GM23248 (cell line): ENCODE results near the gene CCDC180. TPM values are rescaled to one million over a fixed set of nuclear protein-coding genes. Genes with fewer than 3 reads are reported as not detected.

Experiments used
- DNase-seq: peaks from one replicate; pipeline ENCODE4 v3.0.0-alpha.2; 2015
- H2AFZ ChIP-seq: fragments of 200-600 bp; sonication (generic); 2 replicates; pipeline ENCODE4 v1.6.1; 2016; ENCODE audit warnings: antibody characterized with exemption
- H3F3A ChIP-seq: fragments of 200-600 bp; sonication (generic); 2 replicates; pipeline ENCODE4 v1.6.1; 2016; ENCODE audit warnings: mild to moderate bottlenecking, antibody characterized with exemption, mixed run types; ENCODE audit not compliant: insufficient read depth
- H3K27ac ChIP-seq: fragments of 200-600 bp; sonication (generic); 2 replicates; pipeline ENCODE4 v1.5.1; 2016; ENCODE audit warnings: mild to moderate bottlenecking
- H3K27me3 ChIP-seq: fragments of 200-600 bp; sonication (generic); replicated peaks from 2 replicates; pipeline ENCODE4 v1.6.1; 2016; ENCODE audit warnings: mild to moderate bottlenecking; ENCODE audit not compliant: insufficient read depth
- H3K36me3 ChIP-seq: fragments of 200-600 bp; sonication (generic); 2 replicates; pipeline ENCODE4 v1.6.1; 2016; ENCODE audit warnings: low read depth, mild to moderate bottlenecking
- H3K4me1 ChIP-seq: fragments of 200-600 bp; sonication (generic); 2 replicates; pipeline ENCODE4 v1.6.1; 2016; ENCODE audit warnings: mild to moderate bottlenecking; ENCODE audit not compliant: insufficient read depth
- H3K4me2 ChIP-seq: fragments of 200-600 bp; sonication (generic); one replicate; pipeline ENCODE4 v1.6.1; 2016; ENCODE audit warnings: mild to moderate bottlenecking; ENCODE audit not compliant: unreplicated experiment
- H3K4me3 ChIP-seq: fragments of 200-600 bp; sonication (generic); 2 replicates; pipeline ENCODE4 v1.5.1; 2016; ENCODE audit warnings: mild to moderate bottlenecking
- H3K79me2 ChIP-seq: fragments of 200-600 bp; sonication (generic); 2 replicates; pipeline ENCODE4 v1.6.1; 2016; ENCODE audit warnings: mild to moderate bottlenecking; ENCODE audit not compliant: insufficient read depth
- H3K9ac ChIP-seq: fragments of 200-600 bp; sonication (generic); 2 replicates; pipeline ENCODE4 v1.6.1; 2016; ENCODE audit warnings: mild to moderate bottlenecking
- H3K9me2 ChIP-seq: fragments of 200-600 bp; sonication (generic); 2 replicates; pipeline ENCODE4 v1.6.1; 2016; ENCODE audit warnings: mixed run types, mild to moderate bottlenecking, moderate library complexity; ENCODE audit not compliant: insufficient read depth
- H3K9me3 ChIP-seq: fragments of 200-600 bp; sonication (generic); one replicate; pipeline ENCODE4 v1.6.1; 2017; ENCODE audit warnings: low read depth
- H4K20me1 ChIP-seq: fragments of 200-600 bp; sonication (generic); 2 replicates; pipeline ENCODE4 v1.6.0; 2016; ENCODE audit not compliant: insufficient read depth
- EZH2 ChIP-seq: fragments of 200-600 bp; sonication (generic); IDR thresholded peaks from 2 replicates; pipeline ENCODE4 v1.6.1; 2018; ENCODE audit warnings: antibody characterized with exemption, mild to moderate bottlenecking; ENCODE audit not compliant: insufficient read depth, poor library complexity, severe bottlenecking
- EZH2phosphoT487 ChIP-seq: fragments of 200-600 bp; sonication (generic); IDR thresholded peaks from 2 replicates; pipeline ENCODE4 v1.6.1; 2018; ENCODE audit warnings: antibody characterized with exemption, moderate library complexity, mild to moderate bottlenecking, low read depth; ENCODE audit not compliant: insufficient read depth
- WGBS, 2 experiments: methylation state at CpG; one replicate each; pipeline ENCODE4 v1.1.6; 2015 to 2017; ENCODE audit warnings: low lambda C conversion rate in 2 of 2, low coverage in 1 of 2; ENCODE audit errors: missing lambda C conversion rate in 2 of 2; 5-methylcytosine and 5-hydroxymethylcytosine counted together
- in situ Hi-C: fragments of 300-500 bp; cut with MboI; formaldehyde crosslinking; loops from 2 replicates; pipeline ENCODE4 v1.15.0; 2020
- polyA plus RNA-seq: library from polyadenylated mRNA; unstranded; fragments of >200 nt; fragmentation: Nextera tagmentation; extraction: Ambion mirVana; gene quantifications from 2 replicates; pipeline ENCODE4 v1.2.1, GENCODE V29; 2016
- total RNA-seq: library from RNA; depleted of rRNA; stranded (reverse); fragments of >200 nt; shearing (Covaris generic); gene quantifications from 2 replicates; pipeline ENCODE4 v1.2.3, GENCODE V29; 2014

The CCDC180 gene
- total and polyA plus RNA-seq, 2 experiments from 2014 or later, result 0.11 to 0.29 TPM

GRCh38 chr9:97313746-97314145 is 6.3 kb downstream of the CCDC180 start:
- WGBS, 2 experiments, result 74% methylated on average over 5 of the region's 5 CpGs
- Histone ChIP-seq H3K79me2 (no peaks in the 10 kb centered on the region), H3K4me3 (no peak overlapping the region), H3K27me3 (no peaks in the 10 kb centered on the region), H3K9me2 (no peaks in the 10 kb centered on the region), H3K27ac (no peak overlapping the region), H3F3A (no peaks in the 10 kb centered on the region), H3K4me1 (no peaks in the 10 kb centered on the region; the same call in 1 of the 2 replicates), H3K9me3 (no peaks in the 10 kb centered on the region), H4K20me1 (no peaks in the 10 kb centered on the region), H2AFZ (no peak overlapping the region), H3K9ac (no peak overlapping the region), H3K36me3 (no peaks in the 10 kb centered on the region), H3K4me2 (no peak overlapping the region)
- DNase-seq, result no peak
- in situ Hi-C loops, result no loop called here
- TF ChIP-seq EZH2phosphoT487 (no peak), EZH2 (no peak)

- DNase-seq, result no peak
- no peak overlapping the region for H3K4me2 ChIP-seq
- H3K9ac ChIP-seq, result no peak overlapping the region
- H2AFZ ChIP-seq, result no peak overlapping the region
- TF ChIP-seq EZH2phosphoT487 (no peak), EZH2 (no peak)
- no peaks in the 10 kb centered on the region for H3F3A ChIP-seq
- no peaks in the 10 kb centered on the region for H3K9me2 ChIP-seq
- no peaks in the 10 kb centered on the region for H3K27me3 ChIP-seq
- H3K36me3 ChIP-seq, result no peaks in the 10 kb centered on the region
- no peaks in the 10 kb centered on the region; the same call in 1 of the 2 replicates for H3K4me1 ChIP-seq
- no peak overlapping the region for H3K4me3 ChIP-seq
- no peaks in the 10 kb centered on the region for H4K20me1 ChIP-seq
- H3K79me2 ChIP-seq, result no peaks in the 10 kb centered on the region
- no peaks in the 10 kb centered on the region for H3K9me3 ChIP-seq
- WGBS, 2 experiments, result 90 to 93% methylated on average over 12 of the region's 12 CpGs
- H3K27ac ChIP-seq, result no peak overlapping the region
- in situ Hi-C loops, result no loop called here
Observed at GRCh38 chr9:97314503-97314902, 7.0 kb downstream of the CCDC180 start.

- no peak for TF ChIP-seq EZH2
- no peak for TF ChIP-seq EZH2phosphoT487
- Histone ChIP-seq H3K36me3 (no peaks in the 10 kb centered on the region), H4K20me1 (no peaks in the 10 kb centered on the region), H3K4me3 (no peak overlapping the region), H3K4me2 (no peak overlapping the region), H2AFZ (no peak overlapping the region), H3K27me3 (no peaks in the 10 kb centered on the region), H3K9ac (no peak overlapping the region), H3K4me1 (no peaks in the 10 kb centered on the region; the same call in 1 of the 2 replicates), H3K9me3 (no peaks in the 10 kb centered on the region), H3K27ac (no peak overlapping the region), H3F3A (no peaks in the 10 kb centered on the region), H3K79me2 (no peaks in the 10 kb centered on the region), H3K9me2 (no peaks in the 10 kb centered on the region)
- peak; percentile 81 for DNase-seq
- in situ Hi-C loops, result no loop called here
- WGBS, 2 experiments, result 60 to 68% methylated on average over 4 of the region's 4 CpGs
Observed at GRCh38 chr9:97315550-97315949, 8.1 kb downstream of the CCDC180 start.

GRCh38 chr9:97316904-97317303 is 9.4 kb downstream of the CCDC180 start:
- Histone ChIP-seq H3K79me2 (no peaks in the 10 kb centered on the region), H3K27ac (no peak overlapping the region), H3K4me1 (no peaks in the 10 kb centered on the region; the same call in 1 of the 2 replicates), H3K36me3 (no peaks in the 10 kb centered on the region), H3K27me3 (no peaks in the 10 kb centered on the region), H3K9ac (no peak overlapping the region), H3K4me2 (no peak overlapping the region), H3F3A (no peaks in the 10 kb centered on the region), H4K20me1 (no peaks in the 10 kb centered on the region), H3K9me3 (no peaks in the 10 kb centered on the region), H2AFZ (no peak overlapping the region), H3K9me2 (no peaks in the 10 kb centered on the region), H3K4me3 (no peak overlapping the region)
- 78 to 84% methylated on average over 7 of the region's 7 CpGs for WGBS, 2 experiments
- DNase-seq, result no peak
- TF ChIP-seq EZH2, result no peak
- TF ChIP-seq EZH2phosphoT487, result no peak
- in situ Hi-C loops, result no loop called here

- H3K27ac ChIP-seq, result no peak overlapping the region
- H3K9ac ChIP-seq, result no peak overlapping the region
- no peak for DNase-seq
- in situ Hi-C loops, result no loop called here
- TF ChIP-seq EZH2 (no peak), EZH2phosphoT487 (no peak)
- no peaks in the 10 kb centered on the region for H3K79me2 ChIP-seq
- no peaks in the 10 kb centered on the region for H3K9me2 ChIP-seq
- no peaks in the 10 kb centered on the region for H4K20me1 ChIP-seq
- H3K36me3 ChIP-seq, result no peaks in the 10 kb centered on the region
- no peak overlapping the region for H3K4me2 ChIP-seq
- no peak overlapping the region for H3K4me3 ChIP-seq
- H3K27me3 ChIP-seq, result no peaks in the 10 kb centered on the region
- no peaks in the 10 kb centered on the region; the same call in 1 of the 2 replicates for H3K4me1 ChIP-seq
- no peaks in the 10 kb centered on the region for H3F3A ChIP-seq
- no peak overlapping the region for H2AFZ ChIP-seq
- WGBS, 2 experiments, result 81 to 83% methylated on average over 6 of the region's 6 CpGs
- H3K9me3 ChIP-seq, result no peaks in the 10 kb centered on the region
Observed at GRCh38 chr9:97318433-97318832, 11.0 kb downstream of the CCDC180 start.
